Hepatocyte (in vitro differentiated cells): Measurements from ENCODE around the gene RNF169.

Source experiments
- EZH2 ChIP-seq: fragments of 200-600 bp; sonication (generic); IDR thresholded peaks from 2 replicates; pipeline ENCODE4 v1.6.1; 2016; ENCODE audit warnings: antibody characterized with exemption, mild to moderate bottlenecking, borderline replicate concordance
- EZH2phosphoT487 ChIP-seq: fragments of 200-600 bp; sonication (generic); IDR thresholded peaks from one replicate; pipeline ENCODE4 v1.6.1; 2018; ENCODE audit warnings: antibody characterized with exemption, mild to moderate bottlenecking, low read depth, moderate library complexity; ENCODE audit not compliant: unreplicated experiment, severe bottlenecking
- TF ChIP-seq, protein P1 (sequence below): fragments of 200-600 bp; sonication (generic); IDR thresholded peaks from 2 replicates; pipeline ENCODE4 v1.5.1; 2016; ENCODE audit warnings: antibody characterized with exemption, mild to moderate bottlenecking; ENCODE audit not compliant: poor library complexity

DNA sequence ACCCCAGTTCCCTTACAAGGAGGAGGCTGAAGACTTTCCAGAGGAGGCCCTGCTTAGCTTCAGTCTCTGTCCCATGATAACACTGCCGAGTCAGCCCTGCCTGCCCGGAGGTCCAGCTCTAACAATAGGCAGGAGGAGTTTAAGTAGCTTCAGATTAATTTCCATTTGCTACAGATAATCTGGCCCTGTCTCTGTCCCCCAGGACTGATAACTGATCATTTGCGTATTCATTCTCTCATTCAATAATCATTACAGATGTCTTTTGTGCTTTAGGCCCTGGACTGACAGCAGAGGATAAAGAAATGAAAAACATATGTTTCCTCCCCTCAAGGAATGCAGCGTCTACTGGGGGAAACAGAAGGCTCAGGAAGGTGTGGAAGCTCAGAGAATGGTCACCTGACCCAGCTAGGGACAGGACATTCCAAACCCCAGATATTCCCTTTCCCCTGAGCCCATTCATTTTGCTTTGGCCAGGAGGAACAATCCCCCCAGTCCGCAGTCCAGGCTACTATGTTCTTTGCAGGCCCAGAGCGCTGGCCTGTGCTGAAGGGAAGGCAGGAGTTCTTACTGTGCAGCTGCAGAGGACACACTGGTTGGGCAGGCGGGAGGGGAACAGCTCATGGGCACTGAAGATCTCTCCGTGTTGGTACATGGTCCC is 38.2 kb upstream of the RNF169 start:
- TF ChIP-seq, protein P1, sequence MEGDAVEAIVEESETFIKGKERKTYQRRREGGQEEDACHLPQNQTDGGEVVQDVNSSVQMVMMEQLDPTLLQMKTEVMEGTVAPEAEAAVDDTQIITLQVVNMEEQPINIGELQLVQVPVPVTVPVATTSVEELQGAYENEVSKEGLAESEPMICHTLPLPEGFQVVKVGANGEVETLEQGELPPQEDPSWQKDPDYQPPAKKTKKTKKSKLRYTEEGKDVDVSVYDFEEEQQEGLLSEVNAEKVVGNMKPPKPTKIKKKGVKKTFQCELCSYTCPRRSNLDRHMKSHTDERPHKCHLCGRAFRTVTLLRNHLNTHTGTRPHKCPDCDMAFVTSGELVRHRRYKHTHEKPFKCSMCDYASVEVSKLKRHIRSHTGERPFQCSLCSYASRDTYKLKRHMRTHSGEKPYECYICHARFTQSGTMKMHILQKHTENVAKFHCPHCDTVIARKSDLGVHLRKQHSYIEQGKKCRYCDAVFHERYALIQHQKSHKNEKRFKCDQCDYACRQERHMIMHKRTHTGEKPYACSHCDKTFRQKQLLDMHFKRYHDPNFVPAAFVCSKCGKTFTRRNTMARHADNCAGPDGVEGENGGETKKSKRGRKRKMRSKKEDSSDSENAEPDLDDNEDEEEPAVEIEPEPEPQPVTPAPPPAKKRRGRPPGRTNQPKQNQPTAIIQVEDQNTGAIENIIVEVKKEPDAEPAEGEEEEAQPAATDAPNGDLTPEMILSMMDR: no peak
- TF ChIP-seq EZH2phosphoT487 (no peak), EZH2 (no peak)
